ENCODE data around the gene GHR.
"Not testable (repeated sequence)": the region's sequence is repeated elsewhere in the genome, so short reads cannot be mapped to it uniquely, and the experiment has no call there.

The GHR gene

DNA sequence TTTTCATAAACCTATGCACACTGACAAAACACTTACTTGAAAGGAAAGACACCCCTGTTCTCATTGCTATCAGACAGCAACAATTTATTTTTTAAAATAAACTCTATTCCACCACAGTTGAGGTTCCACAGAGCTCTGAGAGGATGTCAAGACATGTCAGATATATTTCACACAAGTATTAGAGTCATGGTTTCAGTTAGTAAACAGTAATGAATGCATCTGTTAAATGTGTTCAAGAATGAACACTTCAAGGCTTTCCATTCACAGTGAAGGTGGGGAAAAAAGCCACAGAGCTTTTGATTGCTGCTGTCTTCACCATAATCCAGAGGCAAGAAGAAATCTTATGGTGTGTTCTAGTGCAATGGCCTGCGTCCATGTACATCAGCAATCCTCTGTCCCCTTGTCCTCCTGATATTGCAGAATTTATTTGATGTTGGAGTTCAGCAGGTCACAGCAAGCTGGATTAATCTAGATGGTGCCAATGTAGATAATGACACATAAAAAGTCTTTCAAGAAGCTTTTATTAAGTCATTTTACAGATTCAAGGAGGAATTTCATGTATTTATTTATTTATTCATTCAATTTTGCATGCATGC, 146.8 kb downstream of the GHR start:
- DNase-seq (ENCODE audit: low read depth in 2 of 2), result no peak

DNA sequence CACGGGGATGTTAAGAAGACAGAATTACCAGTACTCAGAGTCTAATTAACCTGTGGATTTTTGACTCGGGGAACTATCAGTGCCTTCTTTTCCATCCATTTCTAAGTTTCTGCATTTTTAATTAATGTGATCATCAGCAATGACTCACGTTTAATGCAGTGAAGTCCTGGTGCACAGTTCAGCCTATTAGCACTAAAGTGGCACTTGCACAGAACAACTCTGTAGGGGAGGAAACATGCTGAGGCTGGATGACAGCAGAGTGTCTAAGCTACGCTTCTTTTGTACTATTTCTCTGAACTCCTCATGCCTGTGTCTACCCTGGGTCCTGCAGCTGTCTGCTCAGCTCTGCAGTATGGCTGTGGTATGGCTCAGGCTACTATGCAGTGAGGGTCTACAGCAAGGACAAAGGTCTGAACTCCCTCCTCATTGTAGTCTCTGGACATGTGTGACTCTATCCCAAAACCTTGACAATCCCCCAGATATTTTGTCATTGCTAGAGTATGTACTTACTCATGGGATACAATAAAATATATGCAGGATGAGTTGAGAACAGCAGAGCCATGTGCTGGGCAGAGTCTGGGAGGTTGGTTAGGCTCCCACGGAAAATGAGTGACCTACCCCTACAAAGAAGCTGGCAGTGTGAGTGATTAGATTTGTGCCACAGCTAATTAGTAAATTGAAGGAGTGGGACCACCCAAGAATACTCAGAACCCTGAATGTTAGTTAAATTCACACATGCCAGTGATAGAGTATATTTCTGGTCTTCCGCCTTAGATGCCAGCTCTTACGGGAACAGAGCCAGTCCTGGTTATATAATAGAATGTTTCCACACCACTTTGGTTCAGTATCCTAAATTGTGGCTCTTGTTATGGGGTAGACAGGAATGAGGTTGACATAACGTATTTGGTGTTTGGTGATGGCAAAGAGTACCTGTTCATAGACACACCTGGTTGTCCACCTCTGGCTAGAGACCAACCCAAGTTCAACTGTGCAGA, 148.0 kb downstream of the GHR start:
- DNase-seq (ENCODE audit: low read depth in 2 of 2), result no peak

DNA sequence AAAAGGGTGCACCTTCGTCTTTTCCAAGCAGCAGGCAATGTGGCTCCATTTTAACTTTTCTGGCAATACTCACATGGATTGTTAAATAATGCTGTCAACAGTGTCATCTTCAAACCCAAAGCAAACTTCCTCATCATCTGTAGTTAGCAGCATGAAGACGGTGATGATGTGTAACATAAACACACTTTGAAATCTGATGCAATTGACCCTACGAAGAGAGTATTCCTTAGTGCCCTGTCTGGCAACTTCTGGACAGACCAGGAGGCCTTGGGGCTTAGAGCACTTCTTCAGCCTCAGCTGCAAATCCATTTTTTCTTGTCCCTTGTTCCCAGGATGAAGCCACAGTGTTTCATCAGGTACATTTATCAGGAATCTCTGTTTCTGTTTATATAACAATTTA, 149.1 kb downstream of the GHR start:
- no peak for DNase-seq (ENCODE audit: low read depth in 2 of 2)

DNA sequence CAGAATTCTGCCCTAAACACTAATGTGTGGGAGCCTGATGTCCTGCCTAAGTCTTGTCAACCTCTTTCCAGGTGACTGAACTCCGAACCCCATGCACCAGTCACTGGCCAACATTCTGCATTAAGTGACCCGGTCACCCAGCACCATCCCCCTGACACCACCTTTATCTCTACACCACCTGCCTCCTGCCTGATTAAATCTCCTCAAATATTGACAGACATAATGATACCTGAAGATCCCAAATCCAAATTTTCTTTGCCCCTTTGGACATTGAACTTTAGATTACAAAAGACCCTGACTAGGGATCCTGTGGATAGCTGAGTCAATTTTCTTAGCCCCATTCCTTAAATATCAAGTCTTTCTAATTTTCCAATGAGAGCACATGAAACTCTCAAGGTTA, 150.1 kb downstream of the GHR start:
- no peak for DNase-seq (ENCODE audit: low read depth in 2 of 2)

DNA sequence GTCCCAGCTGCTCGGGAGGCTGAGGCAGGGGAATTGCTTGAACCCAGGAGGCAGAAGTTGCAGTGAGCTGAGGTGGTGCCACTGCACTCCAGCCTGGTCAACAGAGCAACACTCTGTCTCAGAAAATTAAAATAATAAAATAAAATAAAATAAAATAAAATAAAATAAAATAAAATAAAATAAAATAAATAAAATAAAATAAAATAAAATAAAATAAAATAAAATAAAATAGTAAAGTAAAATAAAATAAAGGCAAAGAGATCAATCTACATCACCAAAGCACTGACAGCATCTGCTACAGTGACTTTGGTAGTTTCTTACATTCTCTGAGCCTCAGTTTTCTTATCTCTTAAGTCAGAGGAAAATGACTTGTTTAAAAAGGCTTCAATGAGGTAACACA, 152.7 kb downstream of the GHR start:
- DNase-seq (ENCODE audit: low read depth in 2 of 2), result not testable (repeated sequence)

DNA sequence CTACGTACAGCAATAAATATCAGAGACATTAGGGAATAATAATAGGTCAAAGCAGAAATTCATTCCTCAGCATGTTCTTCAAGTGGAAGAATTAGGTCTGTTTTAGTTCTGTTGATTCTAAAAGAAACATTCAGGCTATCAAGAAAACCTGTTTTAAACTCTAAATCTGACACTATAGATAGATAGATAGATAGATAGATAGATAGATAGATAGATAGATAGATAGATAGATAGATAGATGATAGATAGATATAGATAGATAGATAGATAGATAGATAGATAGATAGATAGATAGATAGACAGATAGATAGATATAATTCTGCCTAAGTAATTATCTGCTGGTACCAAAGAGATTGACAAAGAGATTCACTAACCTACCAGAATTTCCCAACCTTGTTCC, 155.7 kb downstream of the GHR start:
- not testable (repeated sequence) for DNase-seq (ENCODE audit: low read depth in 2 of 2)

DNA sequence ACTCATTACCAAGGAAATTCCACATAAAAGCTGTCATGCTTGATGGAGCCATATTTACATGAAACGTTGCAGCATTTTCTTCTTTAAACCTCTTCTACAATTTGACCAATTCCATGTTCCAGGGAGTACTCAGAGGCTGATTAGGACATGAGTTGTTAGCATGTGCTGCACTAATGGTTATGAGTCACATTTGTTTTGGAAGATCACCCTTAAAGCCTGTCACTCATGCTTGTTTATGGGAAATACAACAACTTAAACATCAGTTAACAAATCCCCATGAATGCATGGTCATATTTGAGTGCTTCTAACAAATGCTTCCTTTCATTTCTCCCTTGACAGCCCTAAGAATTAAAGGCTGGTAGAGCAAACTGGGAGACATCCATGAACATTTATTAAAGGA, 156.1 kb downstream of the GHR start:
- no peak for DNase-seq (ENCODE audit: low read depth in 2 of 2)

DNA sequence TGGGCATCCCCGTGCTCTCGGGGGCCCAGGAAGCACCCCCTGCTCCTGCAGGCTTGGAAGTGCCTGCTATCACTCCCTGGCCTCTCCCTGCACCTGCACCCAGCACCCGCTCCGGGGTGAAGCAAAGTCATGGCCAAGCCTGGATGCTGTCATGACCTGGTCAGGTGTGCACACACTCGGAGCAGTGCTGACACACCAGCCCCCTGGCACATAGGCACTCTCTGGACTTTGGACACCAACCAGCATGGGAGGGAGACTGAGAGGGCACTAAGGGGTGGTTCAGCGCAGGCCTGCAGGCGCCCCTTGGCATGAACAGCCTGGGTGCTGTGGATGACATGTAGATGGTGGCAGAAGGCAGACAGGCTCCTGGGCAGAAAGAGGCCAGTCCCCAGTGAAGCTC, 158.6 kb downstream of the GHR start:
- no peak for DNase-seq (ENCODE audit: low read depth in 2 of 2)

DNA sequence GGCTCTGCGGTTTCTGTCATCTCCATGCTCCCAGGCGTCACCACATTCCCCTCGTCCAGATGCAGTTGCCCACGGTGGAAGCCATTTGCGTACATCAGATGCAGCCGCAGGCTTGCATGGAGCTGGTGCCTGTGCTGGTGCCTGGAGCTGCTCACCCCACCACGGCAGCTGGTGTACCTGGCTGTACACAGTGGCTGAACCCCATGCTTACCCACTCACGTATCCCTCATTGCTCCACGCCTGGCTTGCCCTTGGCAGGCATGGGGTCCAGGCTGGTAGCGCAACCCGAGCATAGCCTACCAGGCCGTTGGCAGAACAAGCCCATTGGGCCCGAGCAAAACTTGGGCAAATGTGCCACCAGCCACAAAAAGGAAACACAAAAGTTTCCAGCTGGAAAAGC, 159.5 kb downstream of the GHR start:
- DNase-seq (ENCODE audit: low read depth in 2 of 2), result no peak

DNA sequence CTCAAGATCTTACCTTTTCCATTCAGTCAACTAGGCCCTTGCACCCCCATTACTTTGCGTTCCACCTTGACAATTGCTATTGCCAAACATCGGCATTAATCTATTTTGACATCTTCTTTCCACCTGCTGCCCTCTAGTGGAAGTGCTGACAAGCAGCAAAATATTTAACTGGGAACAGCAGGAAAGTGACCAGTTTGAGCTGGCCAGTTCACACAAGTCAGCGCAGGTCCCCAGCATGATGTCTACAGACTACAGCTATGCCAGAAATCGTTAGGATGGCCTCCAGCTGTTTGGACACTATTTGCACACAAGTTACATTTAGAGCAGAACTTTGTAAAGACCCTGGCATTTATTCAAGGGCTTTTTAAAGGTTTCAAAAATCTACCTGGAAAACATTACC, 160.1 kb downstream of the GHR start:
- no peak for DNase-seq (ENCODE audit: low read depth in 2 of 2)

DNA sequence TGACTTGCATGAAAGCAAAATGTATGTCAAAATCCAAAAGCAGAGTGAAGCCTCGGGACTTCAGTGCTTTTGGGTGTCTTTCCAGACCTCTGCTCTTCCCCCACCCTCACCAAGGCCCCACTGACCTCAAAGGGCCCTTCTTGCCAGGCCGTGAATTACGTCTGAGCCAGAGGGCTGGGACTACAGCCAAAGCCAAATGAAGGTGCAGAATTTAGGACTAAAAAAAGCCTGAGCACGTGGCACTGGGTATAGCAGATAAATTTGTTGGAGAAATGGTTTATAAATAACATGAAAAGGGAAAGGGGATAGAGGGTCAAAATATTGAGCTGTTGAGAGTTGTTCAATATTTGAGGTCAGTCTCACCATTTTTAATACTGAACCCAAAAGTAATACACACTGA, 163.4 kb downstream of the GHR start:
- DNase-seq (ENCODE audit: low read depth in 2 of 2), result no peak

DNA sequence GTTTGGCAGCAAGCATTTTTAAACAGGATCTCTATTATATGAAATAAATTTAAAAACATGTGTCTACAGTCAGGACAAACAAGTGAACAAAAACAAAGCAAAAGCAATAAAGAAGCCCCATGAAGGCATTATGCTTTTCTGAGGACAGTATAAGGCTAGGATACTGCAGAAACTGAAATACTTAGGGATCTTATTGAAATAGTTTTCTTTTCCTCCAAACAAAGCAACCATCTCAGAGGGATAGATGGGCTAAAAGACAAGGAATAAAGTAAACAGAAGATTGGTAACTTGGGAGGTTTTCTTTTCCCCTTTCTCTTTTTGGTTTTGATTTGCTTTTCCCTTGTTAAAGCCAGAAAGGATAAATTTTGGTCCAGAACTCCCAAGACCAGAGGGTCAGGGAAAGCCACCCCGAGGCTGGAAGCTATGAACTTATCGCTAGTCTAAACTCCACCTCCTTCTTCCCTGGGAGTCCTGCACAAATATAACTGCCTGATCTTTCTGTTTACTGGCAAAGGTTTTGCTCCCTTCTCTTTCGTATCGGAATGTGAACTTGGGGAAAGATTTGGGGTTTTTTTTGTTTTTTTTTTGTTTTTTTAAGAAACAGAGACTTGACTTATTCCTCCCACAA, 164.0 kb downstream of the GHR start:
- no peak for DNase-seq (ENCODE audit: low read depth in 2 of 2)

DNA sequence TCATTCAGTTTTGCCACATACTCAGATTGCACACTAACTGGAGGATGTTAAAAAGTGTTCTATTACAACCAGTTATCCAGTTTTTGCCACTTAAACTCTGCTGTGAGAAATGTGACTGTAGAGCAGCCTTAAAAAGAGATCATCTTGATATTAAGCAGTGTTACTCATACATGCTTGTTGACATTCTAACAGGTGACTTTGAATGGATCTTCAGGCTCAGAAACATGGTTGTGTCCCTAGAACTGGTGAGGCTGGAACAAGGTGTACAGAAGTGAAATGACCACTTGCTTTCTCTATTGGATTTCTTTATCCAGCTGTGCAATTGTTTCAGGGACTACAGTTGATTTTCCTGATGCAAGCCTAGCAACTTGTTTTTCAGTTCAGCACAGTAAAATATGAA, 167.3 kb downstream of the GHR start:
- no peak for DNase-seq (ENCODE audit: low read depth in 2 of 2)

DNA sequence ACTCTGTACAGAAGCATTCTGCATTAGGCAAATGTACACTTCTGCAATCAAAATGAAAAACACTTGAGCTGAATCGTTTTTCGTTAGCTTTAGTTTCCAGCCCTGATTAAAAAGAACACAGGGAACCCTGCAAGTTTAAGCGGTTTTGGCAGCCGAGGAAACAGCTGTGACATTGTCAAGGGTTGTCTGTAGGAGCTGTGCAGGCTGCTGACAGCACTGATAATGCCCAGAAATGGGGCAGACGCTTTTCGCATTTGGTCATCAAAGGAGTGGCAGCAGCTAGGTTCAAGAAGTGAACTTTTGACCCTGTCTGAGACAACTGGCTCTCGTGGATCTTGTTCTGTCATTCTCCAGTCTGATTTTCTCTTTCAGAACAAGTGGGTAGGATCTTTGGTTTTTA, 167.8 kb downstream of the GHR start:
- DNase-seq (ENCODE audit: low read depth in 2 of 2), result no peak

DNA sequence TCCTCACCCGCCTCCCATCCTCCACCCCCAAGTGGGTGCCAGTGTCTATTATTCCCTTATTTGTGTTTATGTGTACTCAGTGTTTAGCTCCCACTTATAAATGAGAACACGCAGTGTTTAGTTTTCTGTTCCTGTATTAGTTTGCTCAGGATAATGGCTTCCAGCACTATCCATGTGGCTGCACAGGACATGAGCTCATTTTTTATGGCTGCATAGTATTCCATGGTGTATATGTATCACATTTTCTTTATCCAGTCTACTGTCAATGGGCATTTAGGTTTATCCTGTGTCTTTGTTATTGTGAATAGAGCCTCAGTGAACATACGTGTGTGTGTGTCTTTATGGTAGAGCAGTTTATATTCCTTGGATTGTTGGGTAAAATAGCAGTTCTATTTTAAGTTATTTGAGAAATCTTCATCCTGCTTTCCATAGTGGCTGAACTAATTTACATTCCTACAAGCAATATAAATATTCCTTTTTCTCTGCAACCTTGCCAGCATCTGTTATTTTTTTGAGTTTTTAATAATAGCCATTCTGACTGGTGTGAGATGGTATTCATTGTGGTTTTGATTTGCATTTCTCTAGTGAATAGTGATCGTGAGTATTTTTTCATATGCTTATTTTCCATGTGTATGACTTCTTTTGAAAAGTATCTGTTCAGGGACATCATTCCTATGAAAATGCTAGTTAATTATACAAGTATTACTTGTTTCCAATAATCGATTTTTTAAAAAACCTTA, 169.3 kb downstream of the GHR start:
- no peak for DNase-seq (ENCODE audit: low read depth in 2 of 2)

DNA sequence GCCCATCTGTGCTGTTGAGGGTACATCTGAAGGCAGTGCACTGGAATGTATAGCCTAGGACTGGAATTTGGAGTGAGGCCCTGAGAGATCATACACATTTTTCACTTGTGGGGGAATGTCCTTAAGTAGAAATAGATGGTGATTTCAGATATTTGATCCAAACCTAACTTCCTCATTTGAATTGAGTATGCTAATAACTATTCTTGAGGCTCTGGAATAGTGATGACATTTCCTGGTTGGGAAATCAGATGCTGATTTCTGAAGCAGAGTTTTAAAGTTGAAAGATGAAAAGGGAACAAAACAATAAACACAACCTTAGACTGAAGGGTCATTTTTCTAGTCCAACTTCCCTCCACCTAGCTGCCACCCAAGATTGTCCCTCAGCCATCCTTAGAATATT, 170.4 kb downstream of the GHR start:
- no peak for DNase-seq (ENCODE audit: low read depth in 2 of 2)

DNA sequence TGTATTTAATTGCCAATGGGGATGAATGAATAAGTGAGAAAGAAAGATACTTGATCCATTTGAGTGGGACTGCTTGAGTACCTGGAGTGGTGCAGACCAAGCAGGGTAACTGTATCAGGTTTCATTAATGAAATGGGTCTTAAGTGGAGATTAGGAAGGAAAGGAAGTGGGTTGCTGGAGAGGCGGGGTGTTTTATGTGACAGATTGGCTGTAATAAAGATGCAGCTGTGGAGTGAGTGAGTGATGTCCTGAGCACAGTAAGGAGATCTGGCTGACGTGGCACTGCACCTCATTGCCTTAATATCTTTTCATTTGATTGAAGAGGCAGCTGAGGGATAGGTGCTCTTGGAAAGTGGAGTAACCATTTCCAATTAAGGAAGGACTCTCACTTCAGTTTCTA, 172.4 kb downstream of the GHR start:
- no peak for DNase-seq (ENCODE audit: low read depth in 2 of 2)

DNA sequence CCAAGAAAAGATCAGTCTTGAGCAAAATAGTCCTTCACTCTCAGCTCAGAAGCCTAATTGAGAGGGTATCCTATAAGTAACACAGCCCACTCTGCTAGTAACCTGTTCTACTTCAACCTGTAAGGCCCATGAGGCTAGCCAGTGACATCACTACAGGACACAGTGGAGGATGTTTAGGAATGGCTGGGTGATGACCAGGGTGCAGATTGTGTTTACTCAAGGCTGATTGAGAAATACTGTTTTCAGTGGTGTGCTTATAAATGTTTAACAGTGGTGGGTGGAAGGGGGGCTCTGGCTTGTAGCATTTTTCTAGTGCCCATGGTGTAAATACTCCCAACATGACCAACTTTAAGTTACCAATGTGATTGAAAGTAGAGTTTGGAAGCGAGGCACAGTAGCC, 173.6 kb downstream of the GHR start:
- no peak for DNase-seq (ENCODE audit: low read depth in 2 of 2)

DNA sequence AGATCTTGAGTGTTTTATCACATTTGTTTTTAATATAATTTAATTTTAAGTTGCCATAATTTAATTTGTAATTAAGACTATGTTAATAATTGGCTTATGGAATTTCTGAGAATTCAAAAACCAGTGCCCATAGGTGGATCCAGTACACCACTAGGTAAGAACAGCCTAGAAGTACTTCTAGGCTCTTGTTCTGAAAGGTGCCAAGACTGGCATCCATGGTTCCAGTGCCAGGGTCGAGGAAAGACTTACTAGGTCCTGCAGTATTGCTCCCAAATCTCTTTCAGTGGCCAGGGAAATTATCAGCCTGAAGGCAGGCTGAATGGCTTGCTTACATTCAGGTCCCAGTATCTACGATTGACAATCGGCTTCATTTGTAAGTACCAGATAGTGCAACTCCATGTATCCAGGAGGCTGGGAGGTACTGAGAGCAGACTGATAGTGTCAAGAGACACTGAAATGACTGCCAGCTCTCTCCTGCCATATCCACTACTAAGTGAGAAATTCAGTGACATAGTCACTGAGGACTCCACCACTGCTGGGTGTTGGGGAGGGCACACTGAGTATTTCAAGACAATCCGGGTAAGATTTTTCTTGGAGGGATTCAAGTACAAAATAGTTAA, 174.2 kb downstream of the GHR start:
- DNase-seq (ENCODE audit: low read depth in 2 of 2), result no peak

DNA sequence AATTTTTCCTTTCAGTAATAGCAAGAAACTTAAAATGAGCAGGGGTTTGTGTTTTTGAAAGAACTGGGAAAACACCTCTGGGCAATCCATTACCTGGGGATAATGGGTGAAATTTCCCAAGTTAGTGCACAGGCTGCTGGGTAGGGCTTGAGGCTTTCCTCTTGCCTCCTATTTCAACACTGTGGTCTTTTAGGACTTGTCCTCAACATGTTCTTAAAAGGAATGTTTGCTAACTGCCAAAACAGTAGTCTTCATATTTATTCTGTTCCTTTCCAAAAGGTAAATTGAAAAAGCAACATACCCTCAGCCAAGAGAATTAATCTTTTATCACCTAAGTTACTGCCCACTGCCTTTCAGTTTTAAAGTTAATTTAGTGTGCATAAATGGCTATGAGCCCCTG, 175.1 kb downstream of the GHR start:
- no peak for DNase-seq (ENCODE audit: low read depth in 2 of 2)

DNA sequence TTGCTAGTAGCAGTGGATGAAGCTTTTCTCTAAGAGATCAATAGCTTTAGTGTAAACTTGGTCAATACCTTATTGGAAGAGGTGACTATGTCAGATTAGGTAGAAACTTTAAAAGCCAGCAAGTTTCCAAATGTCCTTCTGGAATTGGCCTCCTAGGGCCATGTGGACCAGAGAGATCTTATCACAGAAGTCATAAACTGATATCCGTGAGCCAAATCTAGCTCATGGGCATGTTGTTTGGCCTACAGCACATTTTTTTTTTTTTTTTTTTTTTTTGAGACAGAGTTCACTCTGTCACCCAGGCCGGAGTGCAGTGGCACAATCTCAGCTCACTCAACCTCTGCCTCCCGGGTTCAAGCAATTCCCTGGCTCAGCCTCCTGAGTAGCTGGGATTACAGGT, 175.9 kb downstream of the GHR start:
- DNase-seq (ENCODE audit: low read depth in 2 of 2), result no peak

DNA sequence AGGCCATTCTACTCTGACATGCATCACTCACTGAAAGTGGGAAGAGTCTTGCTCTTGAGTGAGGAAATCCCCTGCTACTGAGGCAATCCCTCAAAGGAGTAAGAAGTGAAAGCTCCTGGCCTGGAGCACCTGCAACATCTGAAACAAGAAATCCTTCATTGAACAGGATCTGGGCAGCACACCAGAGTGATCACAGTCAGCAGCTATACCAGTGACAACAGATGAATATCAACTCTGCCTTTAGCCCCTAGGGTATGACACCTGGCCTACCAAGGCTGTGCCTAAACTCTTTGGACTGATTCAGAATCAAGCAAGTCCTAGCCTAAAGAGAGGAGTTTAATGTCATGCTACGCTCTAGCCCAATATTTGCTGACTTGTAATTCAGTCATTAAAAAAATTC, 177.2 kb downstream of the GHR start:
- no peak for DNase-seq (ENCODE audit: low read depth in 2 of 2)

Measured in stimulated activated CD8-positive, alpha-beta memory T cell treated with anti-CD3 and anti-CD28 coated beads, Interleukin-7, amount 100 ng/mL, for 4 hours (primary cell).